Ovary (tissue), 3 donors: ENCODE measurements around the gene ZCCHC14.

Experiments used
- EP300 ChIP-seq: sonication (generic); formaldehyde crosslinking; IDR thresholded peaks from one replicate; pipeline ENCODE4 v1.6.1; 2017; ENCODE audit warnings: antibody characterized with exemption
- POLR2A ChIP-seq: fragments of 450-650 bp; IDR thresholded peaks from one replicate; pipeline ENCODE4 v1.6.1; 2017; ENCODE audit warnings: antibody characterized with exemption, mild to moderate bottlenecking, moderate library complexity
- TF ChIP-seq, protein P1 (sequence below), 3 donors: fragments of 450-650 bp in 2 of 3; fragments of 200-600 bp in 1 of 3; IDR thresholded peaks; one replicate each; pipeline versions ENCODE4 v1.5.1 to v1.8.0; 2016 to 2022; ENCODE audit warnings: antibody characterized with exemption in 3 of 3, mild to moderate bottlenecking in 1 of 3
- donor health status: DM: no; HTN: no; CAD: no.

DNA sequence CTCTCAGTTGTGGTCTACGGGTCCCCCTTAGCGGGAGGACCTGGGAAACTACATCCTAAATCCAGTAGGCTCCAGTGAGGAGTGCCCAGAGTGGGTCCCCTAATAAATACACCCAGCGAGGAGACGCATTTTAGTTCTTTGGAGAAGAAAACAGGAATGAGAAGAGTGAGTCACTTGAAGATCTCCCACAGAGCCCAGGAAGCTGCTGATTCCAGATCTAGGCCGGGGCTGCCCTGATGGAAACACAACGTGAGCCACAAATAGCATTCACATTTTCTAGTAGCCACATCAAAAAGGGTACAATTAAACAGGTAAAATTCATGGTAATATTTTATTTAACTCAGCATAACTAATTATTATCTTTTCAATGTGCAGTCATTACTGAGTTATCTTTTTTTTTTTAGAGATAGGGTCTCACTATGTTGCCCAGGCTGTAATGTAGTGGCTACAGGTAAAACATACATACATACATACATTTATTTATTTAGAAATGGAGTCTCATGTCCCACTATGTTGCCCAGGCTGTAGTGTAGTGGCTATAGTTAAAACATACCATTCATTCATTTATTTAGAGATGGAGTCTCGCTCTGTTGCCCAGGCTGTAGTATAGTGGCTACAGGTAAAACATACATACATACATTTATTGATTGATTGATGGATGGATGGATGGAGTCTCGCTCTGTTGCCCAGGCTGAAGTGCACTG, 130.8 kb downstream of the ZCCHC14 start:
- no peak for TF ChIP-seq POLR2A
- TF ChIP-seq EP300 = no peak
- TF ChIP-seq, protein P1, sequence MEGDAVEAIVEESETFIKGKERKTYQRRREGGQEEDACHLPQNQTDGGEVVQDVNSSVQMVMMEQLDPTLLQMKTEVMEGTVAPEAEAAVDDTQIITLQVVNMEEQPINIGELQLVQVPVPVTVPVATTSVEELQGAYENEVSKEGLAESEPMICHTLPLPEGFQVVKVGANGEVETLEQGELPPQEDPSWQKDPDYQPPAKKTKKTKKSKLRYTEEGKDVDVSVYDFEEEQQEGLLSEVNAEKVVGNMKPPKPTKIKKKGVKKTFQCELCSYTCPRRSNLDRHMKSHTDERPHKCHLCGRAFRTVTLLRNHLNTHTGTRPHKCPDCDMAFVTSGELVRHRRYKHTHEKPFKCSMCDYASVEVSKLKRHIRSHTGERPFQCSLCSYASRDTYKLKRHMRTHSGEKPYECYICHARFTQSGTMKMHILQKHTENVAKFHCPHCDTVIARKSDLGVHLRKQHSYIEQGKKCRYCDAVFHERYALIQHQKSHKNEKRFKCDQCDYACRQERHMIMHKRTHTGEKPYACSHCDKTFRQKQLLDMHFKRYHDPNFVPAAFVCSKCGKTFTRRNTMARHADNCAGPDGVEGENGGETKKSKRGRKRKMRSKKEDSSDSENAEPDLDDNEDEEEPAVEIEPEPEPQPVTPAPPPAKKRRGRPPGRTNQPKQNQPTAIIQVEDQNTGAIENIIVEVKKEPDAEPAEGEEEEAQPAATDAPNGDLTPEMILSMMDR (IDR thresholded peaks at IDR 0.05) = no peak
